GM12872 (cell line): ENCODE measurements around the gene LARGE1.

Source experiments
- CTCF ChIP-seq: IDR thresholded peaks from 3 replicates; pipeline ENCODE4 v1.5.1; 2011; ENCODE audit warnings: low read depth, mild to moderate bottlenecking, low read length, moderate library complexity; ENCODE audit not compliant: insufficient read depth

LARGE1 gene

GRCh38 chr22:33350491-33350890 is 569.8 kb downstream of the LARGE1 start:
- TF ChIP-seq CTCF = no peak

GRCh38 chr22:33347002-33347401 is 573.3 kb downstream of the LARGE1 start:
- no peak for TF ChIP-seq CTCF

GRCh38 chr22:33341611-33342010 is 578.7 kb downstream of the LARGE1 start:
- TF ChIP-seq CTCF = no peak

- TF ChIP-seq CTCF = no peak
Measured at GRCh38 chr22:33337524-33337923, 582.8 kb downstream of the LARGE1 start.

- no peak for TF ChIP-seq CTCF
Measured at GRCh38 chr22:33335611-33336279, 584.5 kb downstream of the LARGE1 start.

- no peak for TF ChIP-seq CTCF
Measured at GRCh38 chr22:33332538-33332937, 587.7 kb downstream of the LARGE1 start.

- TF ChIP-seq CTCF = no peak
Measured at GRCh38 chr22:33331017-33331416, 589.3 kb downstream of the LARGE1 start.

GRCh38 chr22:33330534-33330933 is 589.7 kb downstream of the LARGE1 start:
- no peak for TF ChIP-seq CTCF
